A673 (cell line): ENCODE measurements around the gene GOLGA5. TPM values are rescaled to one million over a fixed set of nuclear protein-coding genes. Genes with fewer than 3 reads are reported as not detected.

Source experiments
- BruUV-seq: library from RNA; stranded (reverse); fragments of 400-500 nt; replicated peaks from 2 replicates; lab custom pipeline; 2021; lab: Mats Ljungman, UMichigan
- CTCF ChIA-PET: fragments of 300-600 bp; sonication (Branson Sonifier 250); formaldehyde crosslinking; loops from one replicate; lab custom pipeline; 2022; ENCODE audit warnings: antibody characterized with exemption; lab: Charles Lee
- POLR2A ChIA-PET: fragments of 300-600 bp; sonication (Branson Sonifier 250); formaldehyde crosslinking; loops from one replicate; lab custom pipeline; 2022; ENCODE audit warnings: antibody characterized with exemption; ENCODE audit not compliant: low non-redundant PET; lab: Charles Lee
- DNase-seq: peaks from one replicate; pipeline ENCODE4 v3.0.0-alpha.2; 2015; ENCODE audit warnings: low spot score
- H3K27ac ChIP-seq: fragments of 200-600 bp; sonication (generic); 2 replicates; pipeline ENCODE4 v1.5.1; 2016; ENCODE audit warnings: mixed run types, low read depth, mild to moderate bottlenecking, mixed read lengths, antibody characterized with exemption, low read length; ENCODE audit not compliant: poor library complexity, severe bottlenecking
- H3K27me3 ChIP-seq: fragments of 200-600 bp; sonication (generic); replicated peaks from 2 replicates; pipeline ENCODE4 v1.6.1; 2017; ENCODE audit warnings: mixed run types, low read depth, mild to moderate bottlenecking, mixed read lengths, antibody characterized with exemption, low read length; ENCODE audit not compliant: insufficient read depth, poor library complexity
- H3K36me3 ChIP-seq: fragments of 200-600 bp; sonication (generic); 2 replicates; pipeline ENCODE4 v1.6.1; 2016; ENCODE audit warnings: mixed run types, mild to moderate bottlenecking, mixed read lengths, antibody characterized with exemption, low read length; ENCODE audit not compliant: insufficient read depth, poor library complexity, severe bottlenecking
- H3K4me1 ChIP-seq: fragments of 200-600 bp; sonication (generic); 2 replicates; pipeline ENCODE4 v1.6.1; 2017; ENCODE audit warnings: mixed run types, mild to moderate bottlenecking, mixed read lengths, antibody characterized with exemption, low read length; ENCODE audit not compliant: insufficient read depth, poor library complexity, severe bottlenecking
- H3K4me3 ChIP-seq: fragments of 200-600 bp; sonication (generic); 2 replicates; pipeline ENCODE4 v1.5.1; 2016; ENCODE audit warnings: low read depth, mixed run types, mild to moderate bottlenecking, mixed read lengths, low read length; ENCODE audit not compliant: poor library complexity, severe bottlenecking
- H3K9me3 ChIP-seq: fragments of 200-600 bp; sonication (generic); 2 replicates; pipeline ENCODE4 v1.6.1; 2016; ENCODE audit warnings: mixed run types, low read depth, mild to moderate bottlenecking, mixed read lengths, antibody characterized with exemption, low read length; ENCODE audit not compliant: poor library complexity, severe bottlenecking
- CTCF ChIP-seq: fragments of 300-800, 200-600 bp; sonication (generic); conservative IDR thresholded peaks from 2 replicates; pipeline ENCODE4 v1.5.1; 2017; ENCODE audit warnings: low read depth, mild to moderate bottlenecking, antibody characterized with exemption, low read length, moderate library complexity, mixed read lengths
- EZH2 ChIP-seq: fragments of 200-600 bp; sonication (generic); IDR thresholded peaks from 2 replicates; pipeline ENCODE4 v1.6.1; 2017; ENCODE audit warnings: borderline replicate concordance, low read depth, mild to moderate bottlenecking, mixed read lengths, antibody characterized with exemption, low read length; ENCODE audit not compliant: poor library complexity, severe bottlenecking
- intact Hi-C: fragments of 100-400 bp; cut with micrococcal nuclease; formaldehyde crosslinking; loops from one replicate; pipeline ENCODE4 v1.10.0; 2022; ENCODE audit not compliant: unreplicated experiment
- total RNA-seq: library from RNA; stranded (reverse); gene quantifications from 2 replicates; pipeline ENCODE4 v1.2.3, GENCODE V29; 2021

Gene GOLGA5
- total RNA-seq, 1 experiment from 2014 or later = 21.3 TPM

GRCh38 chr14:92794961-92795360, 856 bp downstream of the GOLGA5 start:
- no peaks in the 10 kb centered on the region for H3K27me3 ChIP-seq
- H3K4me1 ChIP-seq = peaks cover 5% of the 10 kb centered on the region
- no TSS peak for BruUV-seq
- H3K36me3 ChIP-seq = peaks cover 13% of the 10 kb centered on the region
- ChIA-PET POLR2A (no interaction called here), CTCF (no interaction called here)
- DNase-seq = no peak
- intact Hi-C loops = loop anchor here (5.0 kb wide), 1 partner anchor 48 kb away; the partner anchor contains the start of gene LGMN
- H3K27ac ChIP-seq = peak overlapping the region; percentile 80
- TF ChIP-seq EZH2 (no peak), CTCF (no peak)
- peak overlapping the region; percentile 64 for H3K4me3 ChIP-seq
- peaks cover 5% of the 10 kb centered on the region for H3K9me3 ChIP-seq

DNA sequence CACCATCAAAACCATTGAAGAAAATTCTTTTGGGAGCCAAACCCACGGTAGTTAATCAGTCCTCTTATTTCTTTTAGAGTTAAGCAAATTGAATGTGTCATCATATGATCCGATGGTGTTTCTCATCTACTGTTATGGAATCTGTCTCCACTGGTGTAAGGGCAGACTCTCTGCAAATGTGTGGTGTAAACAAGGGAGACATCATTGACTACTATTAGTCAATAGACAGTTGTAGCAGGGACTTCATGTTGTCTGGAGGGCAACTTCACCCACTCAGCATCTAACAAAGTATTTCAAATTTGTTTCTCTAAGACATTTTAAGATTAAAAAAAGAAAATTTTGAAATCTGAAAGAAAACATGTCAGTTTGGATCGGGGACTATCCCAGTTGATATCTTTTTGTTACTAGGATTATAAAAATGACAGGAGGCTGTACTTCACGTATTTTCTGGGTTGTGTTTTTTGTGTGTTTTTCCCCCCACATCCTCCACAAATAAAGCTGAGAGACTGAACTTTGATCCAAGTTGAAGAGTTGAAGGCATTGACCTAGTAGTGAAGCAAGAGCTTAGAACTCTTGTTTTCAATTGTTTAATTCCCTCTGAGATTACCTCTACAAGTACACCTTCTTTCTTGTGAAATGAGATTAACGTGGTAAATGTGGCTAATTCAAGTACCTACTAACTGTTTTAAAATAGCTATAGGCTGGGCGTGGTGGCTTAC, 4.0 kb downstream of the GOLGA5 start:
- DNase-seq = no peak
- POLR2A ChIA-PET = no interaction called here
- TF ChIP-seq EZH2 (no peak), CTCF (no peak)
- CTCF ChIA-PET = no interaction called here
- Histone ChIP-seq H3K4me1 (peaks cover 5% of the 10 kb centered on the region), H3K9me3 (no peaks in the 10 kb centered on the region), H3K27ac (no peak overlapping the region), H3K4me3 (no peak overlapping the region), H3K27me3 (no peaks in the 10 kb centered on the region), H3K36me3 (peaks cover 13% of the 10 kb centered on the region)
- intact Hi-C loops = no loop called here
- no TSS peak for BruUV-seq

DNA sequence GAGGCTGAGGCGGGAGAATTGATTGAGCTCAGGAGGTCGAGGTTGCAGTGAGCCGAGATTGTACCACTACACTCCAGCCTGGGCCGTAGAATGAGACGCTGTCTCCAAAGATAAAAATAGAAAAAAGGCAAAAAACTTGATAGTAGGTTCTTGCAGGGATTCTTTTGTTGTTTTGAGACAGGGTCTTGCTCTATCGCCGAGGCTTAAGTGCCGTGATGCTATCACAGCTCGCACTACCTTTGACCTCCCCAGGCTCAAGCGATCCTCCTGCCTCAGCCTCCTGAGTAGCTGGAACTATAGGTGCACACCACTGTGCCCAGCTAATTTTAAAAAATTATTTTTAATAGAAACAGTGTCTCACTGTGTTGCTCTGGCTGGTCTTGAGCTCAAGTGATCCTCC, 4.7 kb downstream of the GOLGA5 start:
- ChIA-PET CTCF (interaction anchor here (0.6 kb wide), 1 partner anchor 25 kb away, joined by 6 read pairs; no protein-coding TSS in a partner anchor), POLR2A (no interaction called here)
- intact Hi-C loops = no loop called here
- BruUV-seq = no TSS peak
- no peak overlapping the region for H3K4me3 ChIP-seq
- H3K9me3 ChIP-seq = no peaks in the 10 kb centered on the region
- peaks cover 5% of the 10 kb centered on the region for H3K4me1 ChIP-seq
- DNase-seq = no peak
- H3K36me3 ChIP-seq = peaks cover 20% of the 10 kb centered on the region
- H3K27me3 ChIP-seq = no peaks in the 10 kb centered on the region
- TF ChIP-seq EZH2 = no peak
- no peak for TF ChIP-seq CTCF
- H3K27ac ChIP-seq = no peak overlapping the region
